B cell (primary cell): Measurements from ENCODE around the gene GPR162. TPM values are rescaled to one million over a fixed set of nuclear protein-coding genes. Genes with fewer than 3 reads are reported as not detected.

Experiments
- ATAC-seq: fragments of 200-7000 bp; cut with Tn5 transposase; one replicate; pipeline ENCODE4 v1.10.0; 2021; ENCODE audit warnings: low read depth, mild to moderate bottlenecking, moderate number of reproducible peaks, moderate library complexity
- CTCF ChIA-PET: fragments of 350-600 bp; sonication (Branson Sonifier 250); formaldehyde crosslinking; loops from one replicate; lab custom pipeline; 2021; ENCODE audit warnings: antibody characterized with exemption, inconsistent platforms; lab: Charles Lee
- POLR2A ChIA-PET: fragments of 350-600 bp; sonication (Branson Sonifier 250); formaldehyde crosslinking; loops from one replicate; lab custom pipeline; 2021; ENCODE audit warnings: antibody characterized with exemption; lab: Charles Lee
- DNase-seq: peaks from one replicate; pipeline ENCODE4 v3.0.0; 2013
- H2AFZ ChIP-seq: 2 replicates; pipeline ENCODE4 v1.6.1; 2012; ENCODE audit warnings: mild to moderate bottlenecking, low read depth, low read length; ENCODE audit not compliant: insufficient read depth, poor library complexity, severe bottlenecking
- H3K27ac ChIP-seq, 2 donors: 1 replicate in 1 of 2; 2 replicates in 1 of 2; pipeline ENCODE4 v1.5.1; 2012 to 2013; ENCODE audit warnings: low read length in 2 of 2, mild to moderate bottlenecking in 2 of 2, moderate library complexity in 1 of 2
- H3K27me3 ChIP-seq, 4 experiments: fragments of 200-600 bp in 1 of 4; sonication (generic) in 1 of 4; replicated peaks in 1 of 4; 1 replicate in 2 of 4; 2 replicates in 2 of 4; pipeline versions ENCODE4 v1.6.1 to v1.7.0; 2013 to 2016; ENCODE audit warnings: low read length in 3 of 4, mild to moderate bottlenecking in 2 of 4, mixed read lengths in 1 of 4, moderate library complexity in 1 of 4; ENCODE audit not compliant: insufficient read depth in 4 of 4, control insufficient read depth in 3 of 4; ENCODE audit errors: control extremely low read depth in 1 of 4
- H3K36me3 ChIP-seq, 2 experiments: replicated peaks in 1 of 2; 1 replicate in 1 of 2; 2 replicates in 1 of 2; pipeline versions ENCODE4 v1.6.1 to v1.7.1; 2013; ENCODE audit warnings: low read length in 1 of 2; ENCODE audit not compliant: insufficient read depth in 2 of 2, control insufficient read depth in 1 of 2; ENCODE audit errors: control extremely low read depth in 1 of 2, extremely low read depth in 1 of 2
- H3K4me1 ChIP-seq, 2 donors: fragments of 200-600 bp in 1 of 2; sonication (generic) in 1 of 2; 1 replicate in 1 of 2; 2 replicates in 1 of 2; pipeline versions ENCODE4 v1.5.1 to v1.6.1; 2013 to 2017; ENCODE audit warnings: low read length in 2 of 2; ENCODE audit not compliant: control insufficient read depth in 2 of 2, insufficient read depth in 2 of 2
- H3K4me2 ChIP-seq: replicated peaks from 2 replicates; pipeline ENCODE3; 2012; ENCODE audit warnings: mild to moderate bottlenecking, low read depth, low read length; ENCODE audit not compliant: poor library complexity, severe bottlenecking
- H3K4me3 ChIP-seq, 5 experiments: fragments of 200-600 bp in 1 of 5; sonication (generic) in 1 of 5; 1 replicate in 3 of 5; 2 replicates in 2 of 5; pipeline versions ENCODE4 v1.5.1 to v1.7.0; 2011 to 2016; ENCODE audit warnings: low read length in 4 of 5, mild to moderate bottlenecking in 4 of 5, low read depth in 2 of 5, control low read depth in 1 of 5, moderate library complexity in 1 of 5; ENCODE audit not compliant: insufficient read depth in 1 of 5; ENCODE audit errors: control extremely low read depth in 1 of 5, extremely low read depth in 1 of 5
- H3K79me2 ChIP-seq: fragments of 200-600 bp; sonication (generic); one replicate; pipeline ENCODE4 v1.6.0; 2016; ENCODE audit warnings: low read length; ENCODE audit not compliant: control insufficient read depth, insufficient read depth
- H3K9ac ChIP-seq: fragments of 200-600 bp; sonication (generic); 2 replicates; pipeline ENCODE4 v1.6.1; 2017; ENCODE audit warnings: mild to moderate bottlenecking, low read length, moderate library complexity
- H3K9me3 ChIP-seq, 3 donors: one replicate each; pipeline versions ENCODE4 v1.6.1 to v1.7.1; 2013; ENCODE audit warnings: low read length in 2 of 3; ENCODE audit not compliant: control insufficient read depth in 2 of 3, insufficient read depth in 1 of 3; ENCODE audit errors: control extremely low read depth in 1 of 3
- H4K20me1 ChIP-seq: 2 replicates; pipeline ENCODE4 v1.6.0; 2012; ENCODE audit warnings: mild to moderate bottlenecking, low read length; ENCODE audit not compliant: insufficient read depth, control insufficient read depth, poor library complexity, severe bottlenecking
- H3K27ac Mint-ChIP-seq: one replicate; pipeline ENCODE4 v1.8.0; 2021; ENCODE audit warnings: mixed read lengths
- H3K27me3 Mint-ChIP-seq: one replicate; pipeline ENCODE4 v1.8.0; 2021; ENCODE audit warnings: mixed read lengths
- H3K4me1 Mint-ChIP-seq: one replicate; pipeline ENCODE4 v1.8.0; 2021; ENCODE audit warnings: mixed read lengths
- H3K4me3 Mint-ChIP-seq: one replicate; pipeline ENCODE4 v1.8.0; 2021; ENCODE audit warnings: mixed read lengths
- H3K9me3 Mint-ChIP-seq: one replicate; pipeline ENCODE4 v1.8.0; 2022; ENCODE audit warnings: mixed read lengths; ENCODE audit not compliant: insufficient read depth
- EZH2 ChIP-seq: IDR thresholded peaks from 2 replicates; pipeline ENCODE4 v1.6.1; 2012; ENCODE audit warnings: borderline replicate concordance, low read depth, mild to moderate bottlenecking, moderate library complexity, low read length; ENCODE audit not compliant: insufficient read depth, poor library complexity, severe bottlenecking
- WGBS: methylation state at CpG from one replicate; pipeline ENCODE4 v1.1.5; 2013; ENCODE audit warnings: missing lambda C conversion rate; ENCODE audit not compliant: insufficient coverage; 5-methylcytosine and 5-hydroxymethylcytosine counted together
- intact Hi-C: fragments of 100-400 bp; cut with micrococcal nuclease; formaldehyde crosslinking; loops from one replicate; pipeline ENCODE4 v1.10.0; 2022
- polyA plus RNA-seq: library from polyadenylated mRNA; depleted of rRNA; stranded (reverse); fragments of >200 nt; gene quantifications from 2 replicates; pipeline ENCODE4 v1.2.3, GENCODE V29; 2012
- total RNA-seq, 2 donors: library from RNA; stranded (reverse); fragments of 120-200 nt in 1 of 2; gene quantifications; 1 replicate in 1 of 2; 2 replicates in 1 of 2; pipeline versions ENCODE4 v1.2.3 to v1.2.4, GENCODE V29; 2013 to 2022
- TF ChIP-seq, protein P1 (sequence below): fragments of 200-600 bp; IDR thresholded peaks from one replicate; pipeline ENCODE4 v1.8.0; 2022; ENCODE audit warnings: antibody characterized with exemption, mild to moderate bottlenecking

The GPR162 gene
- total and polyA plus RNA-seq, 2 donors (not counting 1 experiment from before 2014, with no cell fraction given) = 0.54 TPM; not detected in 1

DNA sequence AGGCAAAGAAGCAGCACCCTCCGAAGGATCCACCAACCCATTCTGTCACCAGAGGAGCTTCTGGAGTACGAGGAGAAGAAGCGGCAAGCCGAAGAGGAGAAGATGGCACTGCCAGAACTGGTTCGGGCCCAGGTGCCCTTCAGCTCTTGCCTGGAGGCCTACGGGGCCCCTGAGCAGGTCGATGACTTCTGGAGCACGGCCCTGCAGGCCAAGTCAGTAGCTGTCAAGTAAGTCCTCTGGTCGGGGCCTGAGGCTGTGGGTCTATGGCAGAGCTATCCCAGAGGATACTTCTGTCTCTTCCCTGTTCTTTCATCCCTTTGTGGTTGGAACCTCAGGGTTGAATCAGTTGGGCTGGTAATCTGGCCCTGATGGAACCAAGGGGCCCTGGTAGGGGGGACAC is 39.8 kb downstream of the GPR162 start:
- H3K27me3 Mint-ChIP-seq = no peaks in the 10 kb centered on the region
- intact Hi-C loops = no loop called here

GRCh38 chr12:6863033-6863432 is 41.4 kb downstream of the GPR162 start:
- TF ChIP-seq EZH2 = no peak
- TF ChIP-seq, protein P1, sequence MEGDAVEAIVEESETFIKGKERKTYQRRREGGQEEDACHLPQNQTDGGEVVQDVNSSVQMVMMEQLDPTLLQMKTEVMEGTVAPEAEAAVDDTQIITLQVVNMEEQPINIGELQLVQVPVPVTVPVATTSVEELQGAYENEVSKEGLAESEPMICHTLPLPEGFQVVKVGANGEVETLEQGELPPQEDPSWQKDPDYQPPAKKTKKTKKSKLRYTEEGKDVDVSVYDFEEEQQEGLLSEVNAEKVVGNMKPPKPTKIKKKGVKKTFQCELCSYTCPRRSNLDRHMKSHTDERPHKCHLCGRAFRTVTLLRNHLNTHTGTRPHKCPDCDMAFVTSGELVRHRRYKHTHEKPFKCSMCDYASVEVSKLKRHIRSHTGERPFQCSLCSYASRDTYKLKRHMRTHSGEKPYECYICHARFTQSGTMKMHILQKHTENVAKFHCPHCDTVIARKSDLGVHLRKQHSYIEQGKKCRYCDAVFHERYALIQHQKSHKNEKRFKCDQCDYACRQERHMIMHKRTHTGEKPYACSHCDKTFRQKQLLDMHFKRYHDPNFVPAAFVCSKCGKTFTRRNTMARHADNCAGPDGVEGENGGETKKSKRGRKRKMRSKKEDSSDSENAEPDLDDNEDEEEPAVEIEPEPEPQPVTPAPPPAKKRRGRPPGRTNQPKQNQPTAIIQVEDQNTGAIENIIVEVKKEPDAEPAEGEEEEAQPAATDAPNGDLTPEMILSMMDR = no peak
- intact Hi-C loops = no loop called here
- no peak overlapping the region for H3K27ac Mint-ChIP-seq
- H3K36me3 ChIP-seq = peaks cover 0 to 55% of the 10 kb centered on the region in 2 experiments
- no peak overlapping the region for H2AFZ ChIP-seq
- H3K4me3 Mint-ChIP-seq = no peak overlapping the region
- H3K9ac ChIP-seq = no peak overlapping the region
- H4K20me1 ChIP-seq = peaks cover 2% of the 10 kb centered on the region
- no peak for ATAC-seq
- no peaks in the 10 kb centered on the region for H3K27me3 ChIP-seq
- peaks cover 4 to 7% of the 10 kb centered on the region in 2 donors for H3K4me1 ChIP-seq
- DNase-seq = no peak
- no peaks in the 10 kb centered on the region for H3K9me3 Mint-ChIP-seq
- H3K4me1 Mint-ChIP-seq = peaks cover 13% of the 10 kb centered on the region
- 98% methylated on average over 11 of the region's 11 CpGs for WGBS
- no peak overlapping the region for H3K27ac ChIP-seq
- H3K27me3 Mint-ChIP-seq = no peaks in the 10 kb centered on the region
- no peak overlapping the region for H3K4me3 ChIP-seq
- no peaks in the 10 kb centered on the region for H3K79me2 ChIP-seq
- H3K9me3 ChIP-seq = no peaks in the 10 kb centered on the region
- no peak overlapping the region for H3K4me2 ChIP-seq
- ChIA-PET CTCF (no interaction called here), POLR2A (no interaction called here)

More for the DNA sequence above, 39.8 kb downstream of the GPR162 start:
- H3K36me3 ChIP-seq = peaks cover 0 to 71% of the 10 kb centered on the region in 2 experiments
- no peak overlapping the region for H3K4me3 ChIP-seq
- ATAC-seq (no peak), DNase-seq (no peak)
- no peaks in the 10 kb centered on the region for H3K9me3 Mint-ChIP-seq
- H3K9ac ChIP-seq = no peak overlapping the region
- no peak for TF ChIP-seq EZH2
- TF ChIP-seq, protein P1 = no peak
- no peaks in the 10 kb centered on the region for H3K27me3 ChIP-seq
- CTCF ChIA-PET = interaction anchor here (0.9 to 2.4 kb wide), 4 partner anchors 8 to 251 kb away, joined by 3 to 7 read pairs (median 4); no protein-coding TSS in a partner anchor
- H3K79me2 ChIP-seq = peaks cover 16% of the 10 kb centered on the region
- H3K4me1 ChIP-seq = no peaks in the 10 kb centered on the region
- 96% methylated on average over 9 of the region's 9 CpGs for WGBS
- H4K20me1 ChIP-seq = no peaks in the 10 kb centered on the region
- peaks cover 3% of the 10 kb centered on the region for H3K4me1 Mint-ChIP-seq
- POLR2A ChIA-PET = interaction anchor here (1.1 kb wide), 1 partner anchor 9 kb away, joined by 3 read pairs; the partner anchor contains the start of gene USP5
- no peak overlapping the region for H3K27ac ChIP-seq
- no peaks in the 10 kb centered on the region for H3K9me3 ChIP-seq
- H3K4me2 ChIP-seq = no peak overlapping the region
- H2AFZ ChIP-seq = no peak overlapping the region
- no peak overlapping the region for H3K4me3 Mint-ChIP-seq
- H3K27ac Mint-ChIP-seq = no peak overlapping the region
